SKM-1 (cell line): ENCODE results near the gene TAF13.
"Not testable (repeated sequence)": the region's sequence is repeated elsewhere in the genome, so short reads cannot be mapped to it uniquely, and the experiment has no call there.

Source experiments
- DNase-seq: peaks from one replicate; lab custom pipeline; 2025; ENCODE audit not compliant: unreplicated experiment; lab: John Stamatoyannopoulos, UW

Gene TAF13

GRCh38 chr1:109091839-109092193 is 16.0 kb upstream of the TAF13 start:
- peak; percentile 31 for DNase-seq

- DNase-seq = peak; percentile 25
Measured at GRCh38 chr1:109091078-109091838, 15.5 kb upstream of the TAF13 start.

DNA sequence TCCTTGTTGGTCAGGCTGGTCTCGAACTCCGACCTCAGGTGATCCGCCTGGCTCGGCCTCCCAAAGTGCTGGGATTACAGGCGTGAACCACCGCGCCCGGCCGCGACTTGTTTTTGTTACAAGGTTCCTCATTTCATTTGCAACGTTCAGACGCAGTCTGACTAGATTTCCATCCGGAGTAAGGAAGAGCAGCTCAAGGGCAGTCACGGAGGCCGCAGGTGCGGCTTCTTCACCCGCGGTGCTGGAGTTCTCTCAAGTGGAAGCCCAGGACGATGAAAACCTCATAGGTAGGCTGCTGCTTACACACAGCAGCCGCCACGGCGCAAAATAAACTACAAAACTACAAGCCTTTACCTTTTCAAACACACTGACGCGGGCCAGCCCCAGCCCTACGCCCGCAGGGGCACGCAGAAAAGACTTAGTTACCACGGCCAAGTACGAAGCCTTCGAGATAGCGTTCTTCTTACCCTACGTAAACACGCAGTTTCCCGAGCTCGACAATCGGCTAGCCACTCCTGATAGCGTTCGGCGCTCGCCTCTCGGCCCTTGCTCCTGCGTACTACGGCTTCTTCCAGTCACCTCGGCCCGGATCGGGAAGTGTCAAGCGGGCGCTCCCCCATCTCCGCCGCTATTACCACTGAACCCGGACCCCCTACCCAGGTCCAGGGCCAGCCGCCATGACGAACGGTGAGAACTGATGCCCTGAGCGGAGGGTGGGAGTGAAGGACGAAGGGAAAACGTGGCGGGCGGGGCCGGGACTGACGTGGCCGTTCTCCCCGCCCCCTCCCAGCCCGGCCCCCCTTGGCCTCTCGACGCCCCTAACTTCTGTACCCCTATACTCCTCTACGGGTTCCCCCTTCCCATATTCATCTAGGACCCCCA is 14.6 kb upstream of the TAF13 start, which contains the start of gene TMEM167B:
Gene TMEM167B, plus strand, starts transcription at position 569 of the 882 bp plus-strand sequence. Its CDS starts 109 bp downstream, at position 678.
- DNase-seq = peak; percentile 74

DNA sequence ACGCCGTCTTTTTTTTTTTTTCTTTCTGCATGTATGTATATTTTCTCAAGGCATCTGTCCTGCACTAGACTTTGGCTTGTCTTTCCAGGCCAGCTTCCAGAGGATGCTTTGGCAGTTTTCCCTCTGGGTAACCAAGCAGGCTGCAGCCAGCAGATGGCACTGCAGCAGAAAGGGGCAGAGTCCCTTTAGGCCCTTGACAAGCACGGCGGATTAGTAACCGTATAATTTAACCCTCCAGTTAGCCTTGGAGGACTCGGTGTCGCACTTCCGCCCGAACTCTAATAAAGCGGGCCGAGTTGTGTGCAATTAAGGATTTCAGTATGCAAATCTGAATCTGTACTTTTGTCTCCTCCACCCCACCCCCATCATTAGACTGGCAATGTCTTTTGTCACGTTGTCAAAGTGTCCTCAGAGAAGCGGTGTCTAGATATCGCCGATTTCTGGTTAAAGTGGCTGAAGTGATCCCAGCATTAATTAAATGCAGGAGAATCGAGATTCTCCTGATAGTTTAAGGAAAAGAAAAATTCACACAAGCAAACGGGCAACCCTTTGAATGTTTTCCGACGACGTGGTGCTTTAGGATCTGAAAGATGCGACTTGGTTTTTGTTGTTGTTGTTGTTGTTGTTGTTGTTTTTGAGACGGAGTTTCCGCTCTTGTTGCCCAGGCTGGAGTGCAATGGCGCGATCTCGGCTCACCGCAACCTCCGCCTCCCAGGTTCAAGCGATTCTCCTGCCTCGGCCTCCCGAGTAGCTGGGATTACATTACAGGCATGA is 13.6 kb upstream of the TAF13 start:
- DNase-seq = no peak

DNA sequence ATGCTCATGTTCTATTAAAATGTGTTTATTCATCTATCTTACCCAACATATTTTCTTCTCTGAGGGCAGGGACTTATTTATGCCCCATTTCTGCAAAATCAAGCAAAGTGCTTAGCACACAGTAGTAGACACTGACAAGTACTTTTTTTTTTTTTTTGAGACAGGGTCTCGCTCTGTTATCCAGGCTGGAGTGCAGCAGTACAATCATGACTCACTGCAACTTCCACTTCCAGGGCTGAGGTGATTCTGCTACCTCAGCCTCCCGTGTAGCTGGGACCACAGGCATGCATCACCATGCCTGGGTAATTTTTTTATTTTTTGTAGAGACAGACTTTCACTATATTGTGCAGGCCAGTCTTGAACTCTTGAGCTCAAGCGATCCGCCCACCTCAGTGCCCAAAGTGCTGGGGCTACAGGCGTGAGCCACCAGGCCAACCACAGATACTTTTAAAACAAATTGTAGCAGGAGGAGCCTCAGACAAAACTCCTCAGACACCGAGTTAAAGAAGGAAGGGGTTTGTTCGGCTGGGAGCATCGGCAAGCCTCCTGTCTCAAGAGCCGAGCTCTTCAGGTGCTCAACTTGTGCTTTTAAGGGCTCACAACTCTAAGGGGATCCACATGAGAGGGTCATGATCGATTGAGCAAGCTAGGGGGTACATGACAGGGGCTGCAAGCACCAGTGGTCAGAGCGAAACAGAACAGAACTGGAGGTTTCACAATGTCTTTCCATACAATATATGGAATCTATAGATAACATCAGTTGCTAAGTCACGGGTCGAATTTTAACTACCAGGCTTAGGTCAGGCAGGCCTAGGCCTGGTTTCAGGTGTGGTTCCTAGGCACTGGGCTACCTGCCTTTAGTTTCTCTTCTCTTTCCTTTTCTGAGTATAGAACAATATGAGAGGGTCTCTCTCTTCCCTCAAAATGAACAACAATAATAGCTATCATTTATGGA is 9.0 kb upstream of the TAF13 start:
- no peak for DNase-seq

DNA sequence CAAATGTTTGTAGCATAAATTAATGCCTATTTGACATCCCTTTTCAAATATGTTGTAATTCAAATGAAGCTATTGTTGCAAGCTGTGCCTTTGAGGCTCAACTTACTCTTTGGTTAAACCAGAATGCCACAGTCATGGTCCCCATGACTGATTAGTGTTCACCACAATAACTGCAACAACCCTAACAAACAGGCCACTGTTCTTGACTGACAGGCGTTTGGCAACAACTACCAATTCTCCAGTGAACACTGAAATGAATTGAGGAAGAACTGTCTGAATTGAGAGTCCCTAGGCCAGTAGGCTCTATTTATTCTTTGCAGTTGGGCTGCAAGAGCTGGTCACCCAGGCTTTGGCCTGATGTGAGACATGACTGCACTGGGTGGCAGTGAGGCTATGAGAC is 8.1 kb upstream of the TAF13 start:
- DNase-seq = no peak

DNA sequence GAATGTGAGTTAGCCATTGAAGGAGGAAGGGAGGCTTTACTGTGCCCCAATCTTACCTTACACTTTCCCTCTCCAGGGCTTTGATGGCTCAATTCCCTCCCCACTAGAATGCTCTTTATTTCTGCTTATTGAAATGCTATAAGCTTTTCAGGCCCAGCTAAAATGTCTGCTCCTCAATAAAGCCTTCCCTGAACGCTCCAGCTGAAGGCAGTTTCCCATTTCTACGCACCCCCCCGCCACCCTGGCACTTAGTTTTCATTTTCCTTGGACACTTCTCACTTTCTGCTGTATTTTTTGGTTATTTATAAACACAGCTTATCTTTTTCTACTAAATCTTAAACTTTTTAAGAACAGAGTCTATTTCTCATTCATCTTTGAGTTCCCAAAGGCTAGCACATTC is 7.7 kb upstream of the TAF13 start:
- DNase-seq = no peak

GRCh38 chr1:109080441-109081082 is 4.8 kb upstream of the TAF13 start:
- DNase-seq = no peak

DNA sequence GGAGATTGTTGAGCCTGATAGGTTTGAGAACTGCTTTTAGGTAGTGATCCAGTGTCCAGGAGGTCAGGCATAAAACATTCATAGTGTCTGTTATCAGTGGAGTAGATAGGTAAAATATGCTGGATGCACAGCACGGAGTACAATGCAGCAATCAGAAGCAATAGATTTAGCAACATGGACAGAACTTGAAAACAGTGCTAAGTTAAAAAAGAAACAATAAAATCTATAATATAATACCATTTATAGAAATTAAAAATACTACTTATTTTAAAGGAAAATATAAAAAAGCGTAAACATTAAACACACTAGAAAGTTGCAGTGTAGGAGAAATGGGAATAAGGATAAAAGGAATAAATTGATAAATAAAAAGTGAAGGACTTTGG is 3.4 kb upstream of the TAF13 start:
- DNase-seq = no peak

DNA sequence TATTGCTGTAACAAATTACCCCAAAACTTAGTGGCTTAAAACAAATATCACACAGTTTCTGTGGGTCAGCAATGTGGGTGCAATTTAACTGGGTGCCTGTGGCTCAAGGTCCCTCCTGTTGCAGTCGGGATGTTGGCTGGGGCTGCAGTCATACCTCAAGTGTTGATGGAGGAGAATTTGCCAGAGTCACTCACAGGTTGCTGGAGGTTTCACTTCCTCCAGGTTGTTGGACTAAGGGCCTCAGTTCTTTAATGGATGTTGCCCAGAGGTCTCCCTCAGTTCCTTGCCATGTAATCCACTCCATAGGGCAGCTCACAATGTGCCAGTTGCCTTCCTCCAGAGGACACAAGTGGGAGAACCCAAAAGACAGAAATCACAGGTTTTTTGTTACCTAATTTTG is 2.5 kb upstream of the TAF13 start:
- no peak for DNase-seq

DNA sequence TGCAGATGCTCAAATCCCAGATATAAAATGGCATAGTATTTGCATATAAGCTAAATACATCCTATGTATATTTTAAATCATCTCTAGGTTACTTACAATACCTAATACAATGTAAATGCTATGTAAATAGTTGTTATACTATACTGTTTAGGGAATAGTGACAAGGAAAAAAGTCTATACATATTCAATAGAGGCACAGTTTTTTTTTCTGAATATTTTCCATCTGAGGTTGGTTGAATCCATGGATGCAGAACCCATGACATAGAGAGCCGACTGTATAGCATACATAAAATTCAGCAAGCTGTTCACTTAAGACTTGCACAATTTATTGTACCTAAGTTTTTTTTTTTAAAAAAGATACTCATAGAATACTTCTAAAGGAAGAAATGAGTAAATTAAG is 6.5 kb downstream of the TAF13 start:
- no peak for DNase-seq

DNA sequence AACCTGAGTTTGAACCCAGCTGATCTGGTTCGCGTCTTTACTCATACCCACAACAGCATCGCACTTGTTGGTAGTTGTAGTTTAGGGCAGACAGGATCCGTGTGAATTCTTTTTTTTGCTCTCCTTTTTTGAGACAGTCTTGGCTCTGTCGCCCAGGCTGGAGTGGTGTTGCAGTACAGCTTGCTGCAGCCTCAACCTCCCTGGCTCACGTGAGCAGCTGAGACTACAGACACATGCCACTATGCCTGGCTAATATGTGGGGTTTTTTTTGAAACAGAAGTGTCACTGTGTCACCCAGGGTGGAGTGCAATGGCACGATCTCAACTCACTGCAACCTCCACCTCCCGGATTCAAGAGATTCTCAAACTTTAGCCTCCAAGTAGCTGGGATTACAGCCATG is 7.9 kb downstream of the TAF13 start:
- DNase-seq = no peak

DNA sequence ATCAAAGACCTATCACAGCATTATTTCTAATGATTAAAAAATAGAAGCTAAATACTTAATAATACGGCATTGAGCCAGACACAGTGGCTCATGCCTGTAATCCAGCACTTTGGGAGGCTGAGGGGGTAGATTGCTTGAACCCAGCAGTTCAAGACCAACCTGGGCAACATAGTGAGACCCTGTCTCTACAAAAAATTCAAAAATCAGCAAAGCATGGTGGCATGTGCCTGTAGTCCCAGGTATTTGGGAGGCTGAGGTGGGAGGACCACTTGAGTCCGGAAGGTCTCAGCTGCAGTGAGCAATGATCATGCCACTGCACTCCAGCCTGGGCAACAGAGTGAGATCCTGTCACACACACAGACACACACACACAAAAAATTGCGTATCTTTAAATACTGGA is 10.7 kb downstream of the TAF13 start:
- no peak for DNase-seq

- no peak for DNase-seq
Measured at GRCh38 chr1:109061183-109061582, 14.6 kb downstream of the TAF13 start.

DNA sequence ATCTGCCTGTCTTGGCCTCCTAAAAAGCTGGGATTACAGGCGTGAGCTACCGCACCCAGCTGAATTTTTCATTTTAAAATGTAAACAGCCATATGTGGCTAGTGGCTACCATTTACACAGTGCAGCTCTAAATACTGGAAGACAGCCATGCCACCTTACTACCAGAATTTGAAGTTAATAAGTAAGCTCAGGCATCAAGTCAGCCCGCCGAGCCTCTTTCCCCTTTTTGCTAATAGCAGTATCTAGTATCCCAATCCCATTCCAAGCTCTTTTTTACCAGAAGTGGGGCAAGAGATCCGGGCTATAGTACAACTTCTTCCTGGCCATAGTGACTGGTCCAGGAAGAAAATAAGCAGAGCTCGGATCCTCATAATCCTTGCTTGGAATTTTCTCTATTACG is 15.1 kb downstream of the TAF13 start:
- no peak for DNase-seq

DNA sequence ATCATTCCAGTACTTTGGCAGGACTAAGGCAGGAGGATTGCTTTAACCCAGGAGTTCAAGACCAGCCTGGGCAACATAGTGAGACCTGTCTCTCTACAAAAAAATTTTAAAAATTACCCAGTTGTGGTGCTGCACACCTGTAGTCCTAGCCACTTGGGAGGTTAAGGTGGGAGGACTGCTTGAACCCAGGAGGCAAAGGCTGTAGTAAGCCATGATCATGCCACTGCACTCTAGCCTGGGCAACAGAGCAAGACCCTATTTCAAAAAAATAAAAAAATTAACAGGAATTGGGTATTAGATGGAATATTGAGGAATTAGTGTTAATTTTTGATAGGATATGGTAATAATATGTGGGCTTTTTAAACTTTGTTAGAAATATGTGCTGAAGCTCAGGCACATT is 16.8 kb downstream of the TAF13 start:
- DNase-seq = no peak

- no peak for DNase-seq
Measured at GRCh38 chr1:109056064-109056463, 19.7 kb downstream of the TAF13 start.

DNA sequence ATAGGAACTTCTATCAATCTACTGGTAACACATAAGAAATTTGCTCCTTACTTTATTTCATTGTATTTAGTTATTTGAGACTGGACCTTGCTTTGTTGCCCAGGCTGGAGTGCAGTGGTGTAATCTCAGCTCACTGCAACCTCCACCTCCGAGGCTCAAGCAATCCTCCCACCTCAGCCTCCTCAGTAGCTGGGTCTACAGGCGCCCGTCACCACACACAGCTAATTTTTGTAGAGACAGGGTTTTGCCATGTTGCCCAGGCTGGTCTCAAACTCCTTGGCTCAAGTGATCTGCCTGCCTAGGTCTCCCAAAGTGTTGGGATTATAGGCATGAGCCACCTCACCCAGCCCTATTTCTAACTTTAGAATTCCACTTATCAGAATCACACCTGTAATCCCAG is 23.7 kb downstream of the TAF13 start:
- DNase-seq = not testable (repeated sequence)

- DNase-seq = no peak
Measured at GRCh38 chr1:109050228-109050995, 25.4 kb downstream of the TAF13 start.
